Stomach (tissue), 9 donors: ENCODE measurements around the gene HDAC2. TPM values are rescaled to one million over a fixed set of nuclear protein-coding genes. Genes with fewer than 3 reads are reported as not detected.

Experiments used
- DNase-seq, 2 donors: peaks; one replicate each; pipeline versions ENCODE4 v3.0.0 to v3.0.0-alpha.2; 2013 to 2019
- H3K27ac ChIP-seq, 5 donors: fragments of 200-600 bp in 4 of 5; sonication (generic) in 4 of 5; one replicate each; pipeline ENCODE4 v1.5.1; 2013 to 2019; ENCODE audit warnings: mild to moderate bottlenecking in 1 of 5, moderate library complexity in 1 of 5
- H3K27me3 ChIP-seq, 3 donors: fragments of 200-600 bp; sonication (generic); one replicate each; pipeline ENCODE4 v1.5.1; 2017 to 2019; ENCODE audit warnings: mixed run types in 1 of 3
- H3K36me3 ChIP-seq, 4 donors: fragments of 200-600 bp; sonication (generic); 1 replicate in 3 of 4; 2 replicates in 1 of 4; pipeline ENCODE4 v1.5.1; 2016 to 2019
- H3K4me1 ChIP-seq, 4 donors: fragments of 200-600 bp; sonication (generic); one replicate each; pipeline ENCODE4 v1.5.1; 2016 to 2019
- H3K4me3 ChIP-seq, 4 donors: fragments of 200-600 bp; sonication (generic) in 3 of 4; one replicate each; pipeline ENCODE4 v1.5.1; 2016 to 2019; ENCODE audit warnings: mild to moderate bottlenecking in 1 of 4
- H3K9me3 ChIP-seq, 4 donors: fragments of 200-600 bp; sonication (generic); one replicate each; pipeline ENCODE4 v1.5.1; 2016 to 2019
- CTCF ChIP-seq, 7 experiments: fragments of 450-650 bp in 4 of 7; fragments of 200-600 bp in 3 of 7; sonication (generic) in 3 of 7; IDR thresholded peaks; one replicate each; pipeline ENCODE4 v1.5.1; 2016 to 2019; ENCODE audit warnings: antibody characterized with exemption in 7 of 7, control low read depth in 2 of 7, mild to moderate bottlenecking in 1 of 7
- EP300 ChIP-seq: sonication (generic); formaldehyde crosslinking; IDR thresholded peaks from one replicate; pipeline ENCODE4 v1.6.1; 2017; ENCODE audit warnings: antibody characterized with exemption
- POLR2A ChIP-seq, 4 donors: fragments of 450-650 bp; IDR thresholded peaks; one replicate each; pipeline ENCODE4 v1.6.1; 2016; ENCODE audit warnings: antibody characterized with exemption in 4 of 4, control low read depth in 2 of 4, mild to moderate bottlenecking in 1 of 4, moderate library complexity in 1 of 4
- POLR2AphosphoS5 ChIP-seq, 3 donors: sonication (generic); formaldehyde crosslinking; IDR thresholded peaks; one replicate each; pipeline ENCODE4 v1.6.1; 2016; ENCODE audit warnings: antibody characterized with exemption in 3 of 3
- WGBS, 5 donors: extraction: QIAGEN DNeasy Blood & Tissue Kit in 3 of 5; methylation state at CpG; one replicate each; pipeline versions ENCODE4 v1.1.5 to v1.1.7; 2013 to 2018; 5-methylcytosine and 5-hydroxymethylcytosine counted together
- intact Hi-C: fragments of 100-400 bp; cut with DNase I; formaldehyde crosslinking; loops from one replicate; pipeline ENCODE4 v1.15.1; 2023; ENCODE audit warnings: low total_unique reads
- polyA plus RNA-seq, 3 donors: library from polyadenylated mRNA; stranded (reverse); fragments of 200-250 nt; gene quantifications; one replicate each; pipeline ENCODE4 v1.2.3, GENCODE V29; 2013
- total RNA-seq, 5 donors: library from RNA; depleted of rRNA; stranded (reverse); fragments of >200 nt; gene quantifications; one replicate each; pipeline versions ENCODE4 v1.1.0 to v1.2.3, GENCODE V29; 2014 to 2016
- donor health status: healthy with polysubstance abuse.
- donor health status: Bipolar disorder and iron deficiency.
- donor health status: healthy.

HDAC2 gene
- total and polyA plus RNA-seq, 8 donors: 11.0 to 106 (median 57.4) TPM

GRCh38 chr6:113967777-113968176, 3.2 kb downstream of the HDAC2 start:
- H3K27me3 ChIP-seq: no peaks in the 10 kb centered on the region

GRCh38 chr6:113960795-113961194, 10.2 kb downstream of the HDAC2 start:
- H3K27ac ChIP-seq: no peak overlapping the region
- H3K27me3 ChIP-seq: no peaks in the 10 kb centered on the region
- H3K9me3 ChIP-seq: no peaks in the 10 kb centered on the region
- TF ChIP-seq EP300 (no peak), POLR2A (IDR thresholded peaks at IDR 0.05) (no peak), CTCF (IDR thresholded peaks at IDR 0.05) (no peak)
- WGBS, 5 donors: 31 to 50% (median 39%) methylated on average over 2 of the region's 2 CpGs
- H3K36me3 ChIP-seq: peaks cover 0 to 21% (median 18%) of the 10 kb centered on the region in 4 donors
- peaks cover 0 to 40% (median 16%) of the 10 kb centered on the region in 4 donors for H3K4me1 ChIP-seq
- no peak for DNase-seq
- intact Hi-C loops: no loop called here
- H3K4me3 ChIP-seq: no peak overlapping the region

More at GRCh38 chr6:113967777-113968176, 3.2 kb downstream of the HDAC2 start:
- intact Hi-C loops: no loop called here
- WGBS, 5 donors: 27 to 36% (median 29%) methylated on average over 3 of the region's 3 CpGs
- Histone ChIP-seq H3K4me1 (peaks cover 16 to 60% (median 41%) of the 10 kb centered on the region in 4 donors), H3K36me3 (no peaks in the 10 kb centered on the region), H3K9me3 (no peaks in the 10 kb centered on the region), H3K27ac (no peak overlapping the region), H3K4me3 (no peak overlapping the region)
- no peak for DNase-seq
- no peak for TF ChIP-seq CTCF (IDR thresholded peaks at IDR 0.05)
- no peak for TF ChIP-seq EP300
- no peak for TF ChIP-seq POLR2AphosphoS5 (IDR thresholded peaks at IDR 0.05)
- TF ChIP-seq POLR2A (IDR thresholded peaks at IDR 0.05): no peak

GRCh38 chr6:113959235-113959634, 11.7 kb downstream of the HDAC2 start:
- intact Hi-C loops: no loop called here
- H3K4me1 ChIP-seq: peaks cover 0 to 33% (median 11%) of the 10 kb centered on the region in 4 donors
- no peak for DNase-seq
- peaks cover 6 to 37% (median 33%) of the 10 kb centered on the region in 4 donors for H3K36me3 ChIP-seq
- WGBS, 5 donors: 44 to 64% (median 49%) methylated on average over 1 of the region's 1 CpG
- no peak overlapping the region for H3K27ac ChIP-seq
- no peaks in the 10 kb centered on the region for H3K9me3 ChIP-seq
- no peaks in the 10 kb centered on the region for H3K27me3 ChIP-seq
- no peak overlapping the region for H3K4me3 ChIP-seq
- TF ChIP-seq POLR2A (IDR thresholded peaks at IDR 0.05) (no peak), POLR2AphosphoS5 (IDR thresholded peaks at IDR 0.05) (no peak), CTCF (IDR thresholded peaks at IDR 0.05) (no peak), EP300 (no peak)

- no peak for DNase-seq
- intact Hi-C loops: no loop called here
- no peaks in the 10 kb centered on the region for H3K27me3 ChIP-seq
- peaks cover 0 to 7% (median 3%) of the 10 kb centered on the region in 4 donors for H3K4me1 ChIP-seq
- no peak overlapping the region for H3K4me3 ChIP-seq
- no peaks in the 10 kb centered on the region for H3K9me3 ChIP-seq
- 89 to 97% (median 94%) methylated on average over 1 of the region's 1 CpG for WGBS, 5 donors
- TF ChIP-seq EP300: no peak
- no peak for TF ChIP-seq CTCF (IDR thresholded peaks at IDR 0.05)
- TF ChIP-seq POLR2AphosphoS5 (IDR thresholded peaks at IDR 0.05): no peak
- no peak for TF ChIP-seq POLR2A (IDR thresholded peaks at IDR 0.05)
- peaks cover 6 to 77% (median 76%) of the 10 kb centered on the region in 4 donors for H3K36me3 ChIP-seq
- H3K27ac ChIP-seq: no peak overlapping the region
Observed at GRCh38 chr6:113954653-113955052, 16.3 kb downstream of the HDAC2 start.
